Astrocyte (in vitro differentiated cells and primary cell): ENCODE data around the gene CDH13. TPM values are rescaled to one million over a fixed set of nuclear protein-coding genes. Genes with fewer than 3 reads are reported as not detected.

Source experiments
- DNase-seq: peaks from one replicate; pipeline ENCODE4 v3.0.0-alpha.2; 2010; ENCODE audit warnings: low read depth
- FAIRE-seq: peaks from 2 replicates; lab custom pipeline; 2011; peaks lifted over from hg19 to GRCh38; lab: Jason Lieb, UNC
- H2AFZ ChIP-seq: 2 replicates; pipeline ENCODE4 v1.6.0; 2012; ENCODE audit warnings: low read depth, low read length, inconsistent platforms
- H3K27ac ChIP-seq: 2 replicates; pipeline ENCODE4 v1.5.1; 2011; ENCODE audit warnings: low read depth, low read length, inconsistent platforms
- H3K27me3 ChIP-seq: 2 replicates; pipeline ENCODE4 v1.6.0; 2011; ENCODE audit warnings: low read length, inconsistent platforms; ENCODE audit not compliant: insufficient read depth
- H3K36me3 ChIP-seq: 2 replicates; pipeline ENCODE4 v1.5.1; 2011; ENCODE audit warnings: low read length, inconsistent platforms; ENCODE audit not compliant: insufficient read depth
- H3K4me1 ChIP-seq: 2 replicates; pipeline ENCODE4 v1.5.1; 2011; ENCODE audit warnings: low read length, inconsistent platforms; ENCODE audit not compliant: insufficient read depth
- H3K4me2 ChIP-seq: 2 replicates; pipeline ENCODE4 v1.6.0; 2012; ENCODE audit warnings: low read length, inconsistent platforms
- H3K4me3 ChIP-seq: 2 replicates; pipeline ENCODE4 v1.5.1; 2011; ENCODE audit warnings: low read depth, mild to moderate bottlenecking, low read length, inconsistent platforms; ENCODE audit not compliant: insufficient read depth
- H3K79me2 ChIP-seq: 2 replicates; pipeline ENCODE4 v1.6.0; 2012; ENCODE audit warnings: mild to moderate bottlenecking, low read length, inconsistent platforms; ENCODE audit not compliant: insufficient read depth
- H3K9ac ChIP-seq: 2 replicates; pipeline ENCODE4 v1.6.0; 2012; ENCODE audit warnings: mild to moderate bottlenecking, low read length, inconsistent platforms
- H3K9me3 ChIP-seq: 2 replicates; pipeline ENCODE4 v1.5.1; 2012; ENCODE audit warnings: low read depth, mild to moderate bottlenecking, low read length, inconsistent platforms; ENCODE audit not compliant: insufficient read depth
- H4K20me1 ChIP-seq: 2 replicates; pipeline ENCODE4 v1.6.0; 2012; ENCODE audit warnings: low read length, inconsistent platforms; ENCODE audit not compliant: insufficient read depth
- H3K27ac Mint-ChIP-seq: one replicate; pipeline ENCODE4 v1.8.0; 2021; ENCODE audit warnings: mild to moderate bottlenecking, mixed read lengths; ENCODE audit not compliant: unreplicated experiment
- H3K27me3 Mint-ChIP-seq: one replicate; pipeline ENCODE4 v1.8.0; 2021; ENCODE audit warnings: low read depth, mixed read lengths; ENCODE audit not compliant: unreplicated experiment
- H3K36me3 Mint-ChIP-seq: one replicate; pipeline ENCODE4 v1.8.0; 2021; ENCODE audit warnings: low read depth, mixed read lengths; ENCODE audit not compliant: unreplicated experiment
- H3K4me1 Mint-ChIP-seq: one replicate; pipeline ENCODE4 v1.8.0; 2021; ENCODE audit warnings: low read depth, mixed read lengths; ENCODE audit not compliant: unreplicated experiment
- H3K4me3 Mint-ChIP-seq: one replicate; pipeline ENCODE4 v1.8.0; 2021; ENCODE audit warnings: mild to moderate bottlenecking, moderate library complexity, mixed read lengths; ENCODE audit not compliant: unreplicated experiment
- H3K9me3 Mint-ChIP-seq: one replicate; pipeline ENCODE4 v1.8.0; 2021; ENCODE audit warnings: mild to moderate bottlenecking, mixed read lengths; ENCODE audit not compliant: unreplicated experiment
- CTCF ChIP-seq: IDR thresholded peaks from 2 replicates; pipeline ENCODE4 v1.5.1; 2011; ENCODE audit warnings: low read depth, mild to moderate bottlenecking, inconsistent platforms, low read length, moderate library complexity; ENCODE audit not compliant: insufficient read depth
- EZH2 ChIP-seq: IDR thresholded peaks from 2 replicates; pipeline ENCODE4 v1.6.1; 2012; ENCODE audit warnings: mild to moderate bottlenecking, low read length, inconsistent platforms; ENCODE audit not compliant: insufficient read depth
- total RNA-seq: library from RNA; stranded (reverse); gene quantifications from 2 replicates; pipeline ENCODE4 v1.2.1, GENCODE V29; 2021

CDH13 gene
- total RNA-seq, 1 donor from 2014 or later = 41.7 TPM

GRCh38 chr16:82695806-82696205 is 69.0 kb downstream of the CDH13 start:
- Mint-ChIP-seq H3K4me3 (no peak overlapping the region), H3K27me3 (peaks cover 7% of the 10 kb centered on the region), H3K36me3 (no peaks in the 10 kb centered on the region), H3K4me1 (peaks cover 5% of the 10 kb centered on the region), H3K27ac (no peak overlapping the region), H3K9me3 (no peaks in the 10 kb centered on the region)
- Histone ChIP-seq H4K20me1 (no peaks in the 10 kb centered on the region), H2AFZ (no peak overlapping the region), H3K9ac (no peak overlapping the region), H3K4me2 (no peak overlapping the region), H3K27ac (no peak overlapping the region), H3K36me3 (no peaks in the 10 kb centered on the region), H3K4me1 (peaks cover 35% of the 10 kb centered on the region), H3K27me3 (no peaks in the 10 kb centered on the region), H3K79me2 (peaks cover 25% of the 10 kb centered on the region), H3K9me3 (no peaks in the 10 kb centered on the region), H3K4me3 (no peak overlapping the region)
- FAIRE-seq = no peak
- no peak for TF ChIP-seq CTCF
- TF ChIP-seq EZH2 = no peak
- peak; percentile 51 for DNase-seq

- peak overlapping the region; percentile 47 for H3K27ac ChIP-seq
- H3K36me3 Mint-ChIP-seq = no peaks in the 10 kb centered on the region
- DNase-seq (no peak), FAIRE-seq (no peak)
- H2AFZ ChIP-seq = no peak overlapping the region
- peaks cover 34% of the 10 kb centered on the region for H3K79me2 ChIP-seq
- peaks cover 21% of the 10 kb centered on the region for H3K4me1 Mint-ChIP-seq
- H3K9ac ChIP-seq = peak overlapping the region; percentile 42
- no peak for TF ChIP-seq EZH2
- no peak for TF ChIP-seq CTCF
- H4K20me1 ChIP-seq = no peaks in the 10 kb centered on the region
- H3K4me3 ChIP-seq = no peak overlapping the region
- no peak overlapping the region for H3K4me3 Mint-ChIP-seq
- no peaks in the 10 kb centered on the region for H3K9me3 ChIP-seq
- H3K27me3 Mint-ChIP-seq = no peaks in the 10 kb centered on the region
- H3K9me3 Mint-ChIP-seq = no peaks in the 10 kb centered on the region
- H3K27me3 ChIP-seq = no peaks in the 10 kb centered on the region
- peak overlapping the region; percentile 49 for H3K4me2 ChIP-seq
- H3K27ac Mint-ChIP-seq = peak overlapping the region; percentile 13
- peaks cover 36% of the 10 kb centered on the region for H3K4me1 ChIP-seq
- no peaks in the 10 kb centered on the region for H3K36me3 ChIP-seq
Observed at GRCh38 chr16:82699260-82699659, 72.5 kb downstream of the CDH13 start.

GRCh38 chr16:82699711-82700495 is 73.1 kb downstream of the CDH13 start:
- H3K4me2 ChIP-seq = peak overlapping the region; percentile 49
- peaks cover 30% of the 10 kb centered on the region for H3K4me1 ChIP-seq
- peak overlapping the region; percentile 5 for H3K4me3 ChIP-seq
- Mint-ChIP-seq H3K27me3 (no peaks in the 10 kb centered on the region), H3K4me1 (peaks cover 16% of the 10 kb centered on the region), H3K4me3 (no peak overlapping the region), H3K36me3 (no peaks in the 10 kb centered on the region), H3K27ac (peak overlapping the region; percentile 13), H3K9me3 (no peaks in the 10 kb centered on the region)
- no peak for TF ChIP-seq CTCF
- TF ChIP-seq EZH2 = no peak
- FAIRE-seq = peak; percentile 47
- H4K20me1 ChIP-seq = no peaks in the 10 kb centered on the region
- H3K79me2 ChIP-seq = peaks cover 39% of the 10 kb centered on the region
- H3K9ac ChIP-seq = peak overlapping the region; percentile 42
- no peaks in the 10 kb centered on the region for H3K36me3 ChIP-seq
- H3K27ac ChIP-seq = peak overlapping the region; percentile 47
- no peaks in the 10 kb centered on the region for H3K27me3 ChIP-seq
- DNase-seq = peak; percentile 77
- no peaks in the 10 kb centered on the region for H3K9me3 ChIP-seq
- H2AFZ ChIP-seq = no peak overlapping the region
